PC-9 (cell line): ENCODE results near the gene CTU1.

Source experiments
- CTCF ChIP-seq: fragments of 200-600 bp; sonication (generic); conservative IDR thresholded peaks from 2 replicates; pipeline ENCODE4 v1.6.1; 2017; ENCODE audit warnings: mixed run types, antibody characterized with exemption, mild to moderate bottlenecking, moderate library complexity
- EZH2 ChIP-seq: fragments of 200-600 bp; sonication (generic); IDR thresholded peaks from 2 replicates; pipeline ENCODE4 v1.8.0; 2017; ENCODE audit warnings: antibody characterized with exemption, low read depth

DNA sequence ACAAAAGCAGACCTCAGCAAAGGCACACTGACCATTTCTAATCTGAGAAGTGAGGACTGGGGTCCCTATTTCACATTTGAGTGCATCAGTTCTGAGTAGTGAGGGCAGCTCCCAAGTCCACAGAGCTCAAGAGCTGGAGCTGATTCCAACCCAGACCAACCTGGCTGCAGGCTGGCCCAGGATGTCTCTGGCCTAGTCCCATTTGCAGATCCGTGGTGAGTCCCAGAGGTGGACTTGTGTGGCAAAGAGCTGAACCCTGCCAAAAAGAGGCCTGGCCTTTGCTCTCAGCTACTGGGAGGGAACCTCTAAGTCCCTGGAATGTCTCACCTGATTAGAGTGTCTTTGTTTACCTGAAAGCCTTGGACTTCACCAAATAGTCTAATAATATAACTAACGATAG, 48.5 kb upstream of the CTU1 start:
- TF ChIP-seq CTCF (no peak), EZH2 (no peak)
